Activated CD4-positive, alpha-beta T cell treated with anti-CD3 and anti-CD28 coated beads, Interleukin-2, amount 10 ng/mL, durations not matched to agents 7 days and 5 days (primary cell): Measurements from ENCODE around the gene CCDC88C. TPM values are rescaled to one million over a fixed set of nuclear protein-coding genes. Genes with fewer than 3 reads are reported as not detected.

Source experiments
- CTCF ChIA-PET: fragments of 350-600 bp; sonication (Branson Sonifier 250); formaldehyde crosslinking; loops from one replicate; lab custom pipeline; 2021; ENCODE audit warnings: antibody characterized with exemption; lab: Charles Lee
- POLR2A ChIA-PET: fragments of 350-600 bp; sonication (Branson Sonifier 250); formaldehyde crosslinking; loops from one replicate; lab custom pipeline; 2021; ENCODE audit warnings: antibody characterized with exemption; lab: Charles Lee
- DNase-seq: peaks from one replicate; pipeline ENCODE4 v3.0.0-alpha.2; 2020
- H3K27ac Mint-ChIP-seq: one replicate; pipeline ENCODE4 v1.8.0; 2021; ENCODE audit warnings: mild to moderate bottlenecking, moderate library complexity, mixed read lengths
- H3K27me3 Mint-ChIP-seq: one replicate; pipeline ENCODE4 v1.8.0; 2021; ENCODE audit warnings: mixed read lengths
- H3K36me3 Mint-ChIP-seq: one replicate; pipeline ENCODE4 v1.8.0; 2021; ENCODE audit warnings: low read depth, mixed read lengths
- H3K4me1 Mint-ChIP-seq: one replicate; pipeline ENCODE4 v1.8.0; 2021; ENCODE audit warnings: mixed read lengths
- H3K4me3 Mint-ChIP-seq: one replicate; pipeline ENCODE4 v1.8.0; 2021; ENCODE audit warnings: mild to moderate bottlenecking, moderate library complexity, mixed read lengths
- H3K9me3 Mint-ChIP-seq: one replicate; pipeline ENCODE4 v1.8.0; 2021; ENCODE audit warnings: mixed read lengths
- total RNA-seq, 2 experiments: library from RNA; stranded (reverse); gene quantifications; one replicate each; pipeline ENCODE4 v1.2.3, GENCODE V29; 2021

Gene CCDC88C
- total RNA-seq, 2 experiments from 2014 or later = 187 to 193 TPM

DNA sequence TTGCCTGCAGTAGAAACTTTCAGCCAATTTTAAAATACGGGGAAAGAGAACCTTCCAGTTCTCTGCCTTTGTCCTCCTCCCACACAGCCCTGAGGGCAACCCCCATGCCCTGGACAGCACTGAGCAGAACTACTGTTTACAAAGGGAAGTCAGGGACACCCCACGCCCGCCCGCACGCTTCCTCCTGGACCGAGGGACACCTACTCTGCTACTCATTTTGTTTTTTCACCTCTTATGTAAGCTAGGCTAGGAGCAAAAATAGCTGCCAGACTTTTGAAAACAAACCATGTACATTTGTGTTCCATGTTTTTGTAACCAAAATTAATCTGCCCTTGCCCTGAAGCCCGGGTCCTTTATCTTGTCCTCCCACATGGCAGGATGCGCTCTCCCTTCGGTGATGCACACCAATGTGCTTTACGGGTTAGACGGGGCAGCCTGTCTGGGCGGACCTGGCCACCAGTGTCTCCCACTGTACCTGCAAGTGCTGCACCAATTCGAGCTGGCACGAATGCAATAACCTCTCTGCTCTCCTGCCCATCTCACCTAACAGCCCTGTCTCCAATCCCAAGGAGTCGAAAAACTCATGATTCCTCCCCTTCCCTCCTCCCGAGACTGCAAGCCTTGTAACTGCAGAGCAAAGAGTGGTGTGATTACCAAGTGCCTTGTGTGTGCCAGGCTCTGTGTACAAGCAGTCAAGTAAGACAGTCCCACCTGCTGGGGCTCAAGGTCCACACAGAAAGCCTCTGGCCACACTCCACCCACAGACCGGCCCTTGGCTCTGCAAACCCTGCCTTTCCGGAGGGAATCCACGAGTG is 85.2 kb downstream of the CCDC88C start:
- Mint-ChIP-seq H3K27ac (peak overlapping the region; percentile 58), H3K36me3 (peaks cover 68% of the 10 kb centered on the region), H3K9me3 (no peaks in the 10 kb centered on the region), H3K27me3 (no peaks in the 10 kb centered on the region), H3K4me1 (peaks cover 61% of the 10 kb centered on the region), H3K4me3 (no peak overlapping the region)
- no peak for DNase-seq
- ChIA-PET POLR2A (no interaction called here), CTCF (interaction anchor here (1.1 to 2.3 kb wide), 4 partner anchors 9 to 74 kb away, joined by 4 to 6 read pairs (median 5); no protein-coding TSS in a partner anchor)

DNA sequence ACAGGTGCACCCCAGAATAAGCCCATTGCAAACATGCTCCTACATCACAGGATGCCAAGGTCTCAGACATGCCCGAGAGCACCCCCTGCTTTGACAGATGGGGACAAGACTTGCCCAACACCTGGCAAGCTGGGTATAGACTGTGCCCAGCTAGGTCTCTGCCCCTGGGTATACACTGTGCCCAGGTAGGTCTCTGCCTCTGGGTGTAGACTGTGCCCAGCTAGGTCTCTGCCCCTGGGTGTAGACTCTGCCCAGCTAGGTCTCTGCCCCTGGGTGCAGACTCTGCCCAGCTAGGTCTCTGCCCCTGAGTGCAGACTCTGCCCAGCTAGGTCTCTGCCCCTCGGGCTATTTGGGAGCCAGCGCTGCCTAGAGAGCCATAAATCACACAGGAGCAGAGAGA is 85.9 kb downstream of the CCDC88C start:
- no peaks in the 10 kb centered on the region for H3K9me3 Mint-ChIP-seq
- H3K4me3 Mint-ChIP-seq = no peak overlapping the region
- CTCF ChIA-PET = interaction anchor here (1.1 to 2.3 kb wide), 4 partner anchors 8 to 74 kb away, joined by 4 to 6 read pairs (median 4); no protein-coding TSS in a partner anchor
- POLR2A ChIA-PET = no interaction called here
- peak overlapping the region; percentile 87 for H3K27ac Mint-ChIP-seq
- peaks cover 71% of the 10 kb centered on the region for H3K36me3 Mint-ChIP-seq
- H3K4me1 Mint-ChIP-seq = peaks cover 67% of the 10 kb centered on the region
- DNase-seq = no peak
- H3K27me3 Mint-ChIP-seq = no peaks in the 10 kb centered on the region

DNA sequence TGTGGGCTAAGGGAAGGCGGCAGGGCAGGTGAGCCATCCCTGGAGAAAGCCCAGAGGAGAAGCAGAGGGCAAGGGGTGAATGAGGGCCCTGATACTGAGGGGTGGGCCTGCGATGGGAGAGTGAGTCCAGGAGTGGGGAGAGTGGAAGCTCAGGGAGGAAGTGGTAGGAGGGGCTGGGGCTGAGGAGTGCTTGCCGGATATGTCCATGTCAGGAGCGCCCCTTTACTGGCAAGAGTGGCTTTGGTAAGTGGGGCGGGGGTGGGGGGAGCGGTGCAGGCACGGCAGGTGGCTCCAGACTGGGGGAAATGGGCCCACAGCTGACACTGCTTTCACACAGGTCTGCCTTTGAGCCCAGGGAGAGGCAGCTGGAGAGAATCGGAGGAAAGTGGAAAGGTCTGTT is 86.8 kb downstream of the CCDC88C start:
- peaks cover 74% of the 10 kb centered on the region for H3K36me3 Mint-ChIP-seq
- CTCF ChIA-PET = interaction anchor here (1.5 to 4.6 kb wide), 4 partner anchors 13 to 75 kb away, joined by 4 to 13 read pairs (median 4); no protein-coding TSS in a partner anchor
- H3K4me3 Mint-ChIP-seq = no peak overlapping the region

DNA sequence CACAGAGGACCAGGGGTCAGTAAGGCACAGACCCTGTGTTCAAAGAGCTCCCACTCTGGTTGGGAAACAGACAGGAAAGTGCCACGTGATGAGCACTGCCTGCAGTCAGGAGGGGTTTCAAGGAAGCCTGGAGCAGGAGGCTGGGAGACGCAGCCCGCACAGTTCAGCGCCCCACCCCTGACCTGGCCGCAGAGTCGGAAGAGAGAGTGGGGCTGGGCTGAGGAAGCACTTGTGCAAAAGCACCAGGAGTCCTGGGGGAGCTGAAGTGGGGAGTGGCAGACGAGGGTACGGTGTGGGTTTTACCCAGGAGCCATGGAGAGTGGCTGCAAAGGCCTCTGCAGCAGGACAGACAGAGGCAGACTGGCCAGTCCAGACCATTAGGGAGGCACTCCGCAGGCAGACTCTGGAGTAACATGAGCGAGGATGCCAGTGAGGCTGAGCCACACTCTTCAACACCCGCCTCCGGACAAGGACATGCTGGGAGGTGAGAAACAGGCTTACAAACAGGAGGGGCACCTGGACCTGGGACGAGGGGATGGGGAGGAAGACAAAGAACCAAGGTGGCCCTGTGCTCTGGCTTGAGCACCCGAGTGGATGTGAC is 87.4 kb downstream of the CCDC88C start:
- POLR2A ChIA-PET = no interaction called here
- CTCF ChIA-PET = interaction anchor here (1.2 to 4.6 kb wide), 5 partner anchors 13 to 81 kb away, joined by 3 to 13 read pairs (median 4); no protein-coding TSS in a partner anchor
- H3K27me3 Mint-ChIP-seq = no peaks in the 10 kb centered on the region
- peak overlapping the region; percentile 87 for H3K27ac Mint-ChIP-seq
- no peaks in the 10 kb centered on the region for H3K9me3 Mint-ChIP-seq
- peaks cover 75% of the 10 kb centered on the region for H3K4me1 Mint-ChIP-seq
- H3K36me3 Mint-ChIP-seq = peaks cover 74% of the 10 kb centered on the region
- H3K4me3 Mint-ChIP-seq = no peak overlapping the region
- DNase-seq = no peak

More for the DNA sequence above, 86.8 kb downstream of the CCDC88C start:
- DNase-seq = no peak
- Mint-ChIP-seq H3K9me3 (no peaks in the 10 kb centered on the region), H3K27me3 (no peaks in the 10 kb centered on the region), H3K27ac (peak overlapping the region; percentile 87), H3K4me1 (peaks cover 73% of the 10 kb centered on the region)
- POLR2A ChIA-PET = no interaction called here

DNA sequence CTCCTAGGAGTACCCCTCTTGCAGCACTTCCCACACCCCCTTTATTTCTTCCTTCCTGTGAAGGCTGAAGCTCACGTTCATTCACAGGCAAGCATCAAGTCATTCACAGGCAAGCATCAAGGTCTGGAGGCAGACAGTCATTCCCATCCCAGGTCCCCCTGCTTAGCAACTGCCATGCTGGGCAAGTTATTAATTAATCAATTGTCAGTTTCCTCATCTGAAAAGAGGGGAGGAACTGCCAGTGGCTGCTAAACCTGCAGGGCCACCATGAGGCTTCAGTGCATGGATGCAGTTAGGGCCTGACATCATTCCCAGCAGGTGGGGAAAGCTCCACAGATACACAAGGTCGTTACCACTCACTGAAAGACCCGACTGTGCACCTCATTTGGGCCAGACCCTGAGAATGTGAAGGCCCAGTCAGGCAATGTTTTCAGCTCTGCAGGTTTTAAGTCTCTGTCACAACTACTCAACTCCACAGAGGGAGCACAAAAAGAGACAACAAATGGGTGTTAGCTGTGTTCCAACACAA is 88.1 kb downstream of the CCDC88C start:
- ChIA-PET POLR2A (no interaction called here), CTCF (interaction anchor here (0.8 to 4.6 kb wide), 6 partner anchors 8 to 81 kb away, joined by 3 to 13 read pairs (median 3); no protein-coding TSS in a partner anchor)
- no peaks in the 10 kb centered on the region for H3K9me3 Mint-ChIP-seq
- peaks cover 82% of the 10 kb centered on the region for H3K4me1 Mint-ChIP-seq
- peaks cover 75% of the 10 kb centered on the region for H3K36me3 Mint-ChIP-seq
- H3K27me3 Mint-ChIP-seq = no peaks in the 10 kb centered on the region
- peak overlapping the region; percentile 82 for H3K27ac Mint-ChIP-seq
- no peak overlapping the region for H3K4me3 Mint-ChIP-seq
- no peak for DNase-seq

DNA sequence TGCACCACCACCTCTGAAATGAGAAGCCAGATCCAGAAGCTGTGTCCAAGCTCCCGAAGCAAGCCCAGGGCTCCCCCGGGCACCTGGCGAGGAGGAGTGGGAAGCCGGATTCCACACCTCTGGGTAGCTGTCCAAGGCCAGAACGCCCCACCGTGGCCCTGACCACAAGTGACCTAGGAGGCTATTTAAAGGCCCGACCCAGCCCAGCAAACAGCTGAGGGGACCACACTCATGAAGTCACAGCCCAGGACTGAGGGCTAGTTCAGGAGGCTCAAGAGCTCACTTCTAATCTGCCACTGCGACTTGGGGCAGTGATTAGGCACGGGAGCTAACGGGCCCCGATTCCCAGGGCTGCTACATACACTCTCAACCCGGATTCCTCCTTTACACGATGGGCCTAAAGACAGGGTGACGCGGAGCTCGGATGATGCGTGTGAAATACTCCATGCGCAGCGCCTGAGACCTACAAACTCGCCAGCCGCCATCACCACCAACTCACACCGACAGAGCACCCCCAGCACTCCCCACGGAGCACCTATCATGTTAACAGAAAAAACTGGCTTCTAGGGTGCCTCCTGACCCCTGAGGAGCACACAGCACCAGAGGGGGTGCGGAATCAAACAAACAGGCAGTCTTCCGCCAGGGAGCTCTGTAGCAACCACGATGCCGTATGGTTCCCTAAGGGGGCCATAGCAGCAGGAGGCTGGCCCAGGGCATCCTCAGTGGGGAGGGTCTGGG is 89.1 kb downstream of the CCDC88C start:
- H3K9me3 Mint-ChIP-seq = no peaks in the 10 kb centered on the region
- ChIA-PET CTCF (interaction anchor here (0.9 to 4.6 kb wide), 8 partner anchors 9 to 87 kb away, joined by 3 to 13 read pairs (median 3); no protein-coding TSS in a partner anchor), POLR2A (no interaction called here)
- no peak for DNase-seq
- peak overlapping the region; percentile 73 for H3K27ac Mint-ChIP-seq
- H3K27me3 Mint-ChIP-seq = no peaks in the 10 kb centered on the region
- H3K4me3 Mint-ChIP-seq = no peak overlapping the region
- H3K36me3 Mint-ChIP-seq = peaks cover 77% of the 10 kb centered on the region
- peaks cover 88% of the 10 kb centered on the region for H3K4me1 Mint-ChIP-seq

DNA sequence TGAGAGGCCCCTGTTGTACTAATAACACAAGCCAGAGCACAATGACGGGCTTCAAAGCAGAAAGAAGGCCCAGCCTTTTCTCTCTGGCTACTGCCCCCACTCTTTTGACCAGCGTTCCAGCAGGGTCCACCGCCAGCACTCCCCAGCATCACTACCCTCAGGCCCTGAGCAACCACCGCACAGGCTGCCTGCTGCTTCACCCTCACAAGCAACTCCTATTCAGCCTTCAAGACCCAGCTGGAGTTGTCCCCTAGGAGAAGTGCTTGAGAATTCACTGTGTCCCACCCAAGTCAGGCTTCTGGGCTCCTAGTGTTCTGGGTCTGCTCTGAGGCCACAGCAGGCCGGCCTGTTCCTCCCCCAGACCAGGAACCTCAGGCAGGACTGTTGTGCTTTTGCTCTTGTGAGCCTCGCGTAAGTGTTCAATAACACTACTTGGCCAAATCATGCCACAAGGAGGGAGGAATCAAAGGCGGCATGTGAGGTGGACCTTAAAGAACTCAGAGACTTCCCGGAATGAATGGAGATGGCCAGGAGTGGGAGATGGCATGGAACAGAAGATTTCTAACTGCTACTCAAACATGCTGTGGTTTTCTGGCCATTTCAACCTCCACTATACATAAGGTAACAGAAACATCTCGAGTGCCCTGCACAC is 89.8 kb downstream of the CCDC88C start:
- H3K27me3 Mint-ChIP-seq = no peaks in the 10 kb centered on the region
- H3K9me3 Mint-ChIP-seq = no peaks in the 10 kb centered on the region
- H3K4me1 Mint-ChIP-seq = peaks cover 88% of the 10 kb centered on the region
- ChIA-PET CTCF (interaction anchor here (0.9 to 4.6 kb wide), 12 partner anchors 8 to 93 kb away, joined by 3 to 13 read pairs (median 4); no protein-coding TSS in a partner anchor), POLR2A (no interaction called here)
- H3K36me3 Mint-ChIP-seq = peaks cover 78% of the 10 kb centered on the region
- H3K27ac Mint-ChIP-seq = peak overlapping the region; percentile 28
- no peak for DNase-seq
- H3K4me3 Mint-ChIP-seq = no peak overlapping the region

DNA sequence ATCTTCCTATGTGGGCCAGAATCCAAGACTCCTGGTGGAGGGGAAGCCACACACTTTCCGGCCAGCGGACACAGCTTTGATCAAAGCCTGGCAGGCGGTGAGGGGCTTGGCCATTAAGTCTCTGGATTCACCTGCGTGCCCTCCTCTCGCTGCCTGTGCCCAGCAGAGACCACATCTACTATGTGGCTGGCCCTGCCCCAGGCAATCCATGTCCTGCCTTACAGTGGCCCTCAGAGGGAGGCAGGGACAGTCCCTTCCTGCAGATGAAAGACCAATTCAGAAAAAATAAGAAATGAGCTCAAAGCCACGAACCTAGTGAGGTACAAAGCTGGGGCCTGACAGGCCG is 90.4 kb downstream of the CCDC88C start:
- no peak for DNase-seq
- H3K36me3 Mint-ChIP-seq = peaks cover 75% of the 10 kb centered on the region
- no peak overlapping the region for H3K4me3 Mint-ChIP-seq
- H3K27ac Mint-ChIP-seq = peak overlapping the region; percentile 28
- ChIA-PET POLR2A (no interaction called here), CTCF (interaction anchor here (0.9 to 4.6 kb wide), 10 partner anchors 8 to 93 kb away, joined by 3 to 13 read pairs (median 4); no protein-coding TSS in a partner anchor)
- H3K27me3 Mint-ChIP-seq = no peaks in the 10 kb centered on the region
- H3K4me1 Mint-ChIP-seq = peaks cover 86% of the 10 kb centered on the region
- H3K9me3 Mint-ChIP-seq = no peaks in the 10 kb centered on the region

DNA sequence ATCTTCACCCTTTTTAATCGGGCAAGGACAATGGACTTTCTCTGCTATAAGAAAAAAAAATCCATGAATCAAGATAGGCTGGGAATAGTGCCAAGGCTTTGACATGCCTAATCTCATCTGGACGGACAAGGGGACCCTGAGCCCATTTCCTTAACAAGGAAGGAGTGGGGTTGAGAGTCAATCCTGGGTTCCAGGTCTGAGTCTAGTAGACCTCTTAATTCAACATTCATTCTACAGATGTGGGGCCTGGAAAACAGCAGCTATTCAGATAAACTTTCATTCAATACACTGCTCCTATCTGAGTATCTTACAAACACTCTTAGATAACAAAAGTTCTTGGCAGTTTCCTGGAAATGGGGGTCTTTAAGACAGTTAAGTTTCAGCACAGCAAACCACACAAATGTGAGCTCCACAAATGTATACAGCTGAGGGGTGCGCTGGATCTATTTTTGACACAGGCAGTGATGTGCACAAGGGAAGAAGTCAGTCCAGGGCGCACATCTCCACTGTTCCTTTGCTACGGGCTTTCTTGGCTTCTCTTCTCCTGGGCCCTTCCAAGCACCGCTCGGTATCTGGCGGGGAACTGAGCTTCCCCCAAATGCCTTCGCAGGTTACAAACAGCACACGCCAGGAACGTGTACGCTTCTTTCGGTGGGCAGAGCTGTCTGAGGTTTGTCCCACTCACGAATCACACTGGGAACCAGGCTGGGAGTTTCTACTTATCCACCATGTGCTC is 90.9 kb downstream of the CCDC88C start:
- ChIA-PET CTCF (interaction anchor here (0.9 to 4.6 kb wide), 10 partner anchors 8 to 94 kb away, joined by 3 to 13 read pairs (median 4); no protein-coding TSS in a partner anchor), POLR2A (no interaction called here)
- Mint-ChIP-seq H3K27me3 (no peaks in the 10 kb centered on the region), H3K27ac (peak overlapping the region; percentile 98), H3K4me3 (no peak overlapping the region), H3K36me3 (peaks cover 75% of the 10 kb centered on the region), H3K4me1 (peaks cover 84% of the 10 kb centered on the region), H3K9me3 (no peaks in the 10 kb centered on the region)
- no peak for DNase-seq

DNA sequence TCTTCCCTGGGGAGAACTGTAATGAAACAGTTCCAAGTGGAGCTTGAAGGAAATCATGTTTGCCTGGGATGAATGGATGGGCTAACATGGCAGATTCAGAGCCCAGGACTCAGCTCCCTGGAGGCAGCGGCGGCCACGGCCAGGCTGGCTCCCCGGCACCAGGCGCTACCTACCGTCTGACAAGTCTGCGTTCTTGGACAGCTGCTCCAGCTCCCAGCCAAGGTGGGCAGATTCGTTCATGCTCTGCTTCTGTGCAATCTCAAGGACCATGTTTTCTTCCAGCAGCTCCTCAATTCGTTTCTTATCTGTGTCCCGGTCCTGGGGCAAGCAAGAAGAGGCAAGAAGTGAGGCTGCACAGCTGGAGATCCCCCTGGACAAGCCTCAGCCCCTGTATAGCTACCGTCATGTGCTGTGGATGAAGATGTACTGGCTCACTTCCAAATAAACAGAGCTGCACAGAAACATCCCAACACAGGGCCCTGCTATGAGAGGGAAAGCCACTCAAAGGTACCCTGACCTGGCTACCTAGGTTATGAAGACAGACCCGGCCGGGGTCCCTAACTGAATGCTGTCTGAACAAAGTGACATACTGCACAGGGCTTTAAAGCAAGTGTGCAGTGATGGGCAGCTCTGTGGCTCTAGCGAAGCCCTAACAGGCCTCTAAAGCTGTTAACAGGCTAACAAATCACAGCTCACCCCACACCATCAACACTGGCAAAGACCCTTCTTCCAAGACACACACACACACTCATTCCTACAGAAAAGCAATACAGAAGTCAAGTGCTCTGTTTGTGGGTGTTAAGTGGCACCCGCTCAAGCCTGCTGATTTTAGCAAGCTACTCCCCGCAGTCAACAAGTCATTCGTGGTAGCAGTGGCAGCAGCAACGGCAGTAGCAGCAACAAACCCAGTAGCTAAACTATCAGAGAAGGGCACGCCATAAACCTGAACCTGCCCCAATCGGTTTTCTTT is 92.7 kb downstream of the CCDC88C start:
- H3K27ac Mint-ChIP-seq = peak overlapping the region; percentile 98
- peaks cover 76% of the 10 kb centered on the region for H3K4me1 Mint-ChIP-seq
- POLR2A ChIA-PET = no interaction called here
- no peak for DNase-seq
- peak overlapping the region; percentile 75 for H3K4me3 Mint-ChIP-seq
- no peaks in the 10 kb centered on the region for H3K9me3 Mint-ChIP-seq
- H3K36me3 Mint-ChIP-seq = peaks cover 72% of the 10 kb centered on the region
- no peaks in the 10 kb centered on the region for H3K27me3 Mint-ChIP-seq
- CTCF ChIA-PET = interaction anchor here (0.5 to 3.2 kb wide), 16 partner anchors 11 to 104 kb away, joined by 3 to 33 read pairs (median 6); partner anchors contain the start of gene CCDC88C
